Measurements from ENCODE around the gene PFKFB4.

PFKFB4 gene

GRCh38 chr3:48569400-48569799, 12.8 kb upstream of the PFKFB4 start:
- Histone ChIP-seq H3K27me3 (ENCODE audit: insufficient read depth, insufficient read length) (no peaks in the 10 kb centered on the region), H3K9ac (ENCODE audit: insufficient read length, low read depth) (no peak overlapping the region), H3K4me3 (ENCODE audit: insufficient read length, low read depth) (no peak overlapping the region), H3K36me3 (ENCODE audit: insufficient read depth, insufficient read length, low read length) (peaks cover 98% of the 10 kb centered on the region), H3K4me1 (ENCODE audit: insufficient read depth, insufficient read length) (peaks cover 4% of the 10 kb centered on the region), H3K9me3 (ENCODE audit: insufficient read depth, low read length) (no peaks in the 10 kb centered on the region)
- TF ChIP-seq ZNF274 (IDR thresholded peaks at IDR 0.05; ENCODE audit: low read depth, low read length) (no peak), YY1 (IDR thresholded peaks at IDR 0.05; ENCODE audit: insufficient read depth, insufficient read length) (no peak), SUZ12 (IDR thresholded peaks at IDR 0.05; ENCODE audit: extremely low read depth, insufficient read depth, insufficient read length) (no peak)
- no peak for DNase-seq (ENCODE audit: low read depth, low spot score)

GRCh38 chr3:48568476-48568875, 11.9 kb upstream of the PFKFB4 start:
- Histone ChIP-seq H3K36me3 (ENCODE audit: insufficient read depth, insufficient read length, low read length) (peaks cover 98% of the 10 kb centered on the region), H3K4me1 (ENCODE audit: insufficient read depth, insufficient read length) (peaks cover 11% of the 10 kb centered on the region), H3K9me3 (ENCODE audit: insufficient read depth, low read length) (no peaks in the 10 kb centered on the region)

GRCh38 chr3:48567500-48567899, 10.9 kb upstream of the PFKFB4 start:
- Histone ChIP-seq H3K4me1 (ENCODE audit: insufficient read depth, insufficient read length) (peaks cover 20% of the 10 kb centered on the region), H3K9ac (ENCODE audit: insufficient read length, low read depth) (no peak overlapping the region), H3K4me3 (ENCODE audit: insufficient read length, low read depth) (no peak overlapping the region), H3K36me3 (ENCODE audit: insufficient read depth, insufficient read length, low read length) (peaks cover 94% of the 10 kb centered on the region), H3K27me3 (ENCODE audit: insufficient read depth, insufficient read length) (no peaks in the 10 kb centered on the region), H3K9me3 (ENCODE audit: insufficient read depth, low read length) (no peaks in the 10 kb centered on the region)
- TF ChIP-seq ZNF274 (IDR thresholded peaks at IDR 0.05; ENCODE audit: low read depth, low read length) (no peak), YY1 (IDR thresholded peaks at IDR 0.05; ENCODE audit: insufficient read depth, insufficient read length) (no peak), SUZ12 (IDR thresholded peaks at IDR 0.05; ENCODE audit: extremely low read depth, insufficient read depth, insufficient read length) (no peak)
- no peak for DNase-seq (ENCODE audit: low read depth, low spot score)

More at GRCh38 chr3:48568476-48568875, 11.9 kb upstream of the PFKFB4 start:
- TF ChIP-seq SUZ12 (IDR thresholded peaks at IDR 0.05; ENCODE audit: extremely low read depth, insufficient read depth, insufficient read length) (no peak), ZNF274 (IDR thresholded peaks at IDR 0.05; ENCODE audit: low read depth, low read length) (no peak), YY1 (IDR thresholded peaks at IDR 0.05; ENCODE audit: insufficient read depth, insufficient read length) (no peak)
- Histone ChIP-seq H3K4me3 (ENCODE audit: insufficient read length, low read depth) (no peak overlapping the region), H3K27me3 (ENCODE audit: insufficient read depth, insufficient read length) (no peaks in the 10 kb centered on the region), H3K9ac (ENCODE audit: insufficient read length, low read depth) (no peak overlapping the region)
- no peak for DNase-seq (ENCODE audit: low read depth, low spot score)

- peaks cover 20% of the 10 kb centered on the region for H3K4me1 ChIP-seq (ENCODE audit: insufficient read depth, insufficient read length)
- DNase-seq (ENCODE audit: low read depth, low spot score): no peak
- TF ChIP-seq ZNF274 (IDR thresholded peaks at IDR 0.05; ENCODE audit: low read depth, low read length) (no peak), SUZ12 (IDR thresholded peaks at IDR 0.05; ENCODE audit: extremely low read depth, insufficient read depth, insufficient read length) (no peak), YY1 (IDR thresholded peaks at IDR 0.05; ENCODE audit: insufficient read depth, insufficient read length) (no peak)
- no peak overlapping the region for H3K9ac ChIP-seq (ENCODE audit: insufficient read length, low read depth)
- H3K27me3 ChIP-seq (ENCODE audit: insufficient read depth, insufficient read length): no peaks in the 10 kb centered on the region
- H3K36me3 ChIP-seq (ENCODE audit: insufficient read depth, insufficient read length, low read length): peaks cover 95% of the 10 kb centered on the region
- no peak overlapping the region for H3K4me3 ChIP-seq (ENCODE audit: insufficient read length, low read depth)
- no peaks in the 10 kb centered on the region for H3K9me3 ChIP-seq (ENCODE audit: insufficient read depth, low read length)
Measured at GRCh38 chr3:48567090-48567489, 10.5 kb upstream of the PFKFB4 start.

GRCh38 chr3:48566401-48566760, 9.8 kb upstream of the PFKFB4 start:
- Histone ChIP-seq H3K27me3 (ENCODE audit: insufficient read depth, insufficient read length) (no peaks in the 10 kb centered on the region), H3K9me3 (ENCODE audit: insufficient read depth, low read length) (no peaks in the 10 kb centered on the region), H3K9ac (ENCODE audit: insufficient read length, low read depth) (no peak overlapping the region), H3K4me3 (ENCODE audit: insufficient read length, low read depth) (no peak overlapping the region), H3K4me1 (ENCODE audit: insufficient read depth, insufficient read length) (peaks cover 20% of the 10 kb centered on the region), H3K36me3 (ENCODE audit: insufficient read depth, insufficient read length, low read length) (peaks cover 94% of the 10 kb centered on the region)
- TF ChIP-seq ZNF274 (IDR thresholded peaks at IDR 0.05; ENCODE audit: low read depth, low read length) (no peak), YY1 (IDR thresholded peaks at IDR 0.05; ENCODE audit: insufficient read depth, insufficient read length) (no peak), SUZ12 (IDR thresholded peaks at IDR 0.05; ENCODE audit: extremely low read depth, insufficient read depth, insufficient read length) (no peak)
- DNase-seq (ENCODE audit: low read depth, low spot score): no peak

GRCh38 chr3:48565591-48566400, 9.2 kb upstream of the PFKFB4 start:
- no peak for DNase-seq (ENCODE audit: low read depth, low spot score)
- peaks cover 24% of the 10 kb centered on the region for H3K4me1 ChIP-seq (ENCODE audit: insufficient read depth, insufficient read length)
- no peaks in the 10 kb centered on the region for H3K9me3 ChIP-seq (ENCODE audit: insufficient read depth, low read length)
- no peaks in the 10 kb centered on the region for H3K27me3 ChIP-seq (ENCODE audit: insufficient read depth, insufficient read length)
- H3K36me3 ChIP-seq (ENCODE audit: insufficient read depth, insufficient read length, low read length): peaks cover 88% of the 10 kb centered on the region
- no peak for TF ChIP-seq ZNF274 (IDR thresholded peaks at IDR 0.05; ENCODE audit: low read depth, low read length)
- TF ChIP-seq YY1 (IDR thresholded peaks at IDR 0.05; ENCODE audit: insufficient read depth, insufficient read length): no peak
- no peak for TF ChIP-seq SUZ12 (IDR thresholded peaks at IDR 0.05; ENCODE audit: extremely low read depth, insufficient read depth, insufficient read length)
- no peak overlapping the region for H3K9ac ChIP-seq (ENCODE audit: insufficient read length, low read depth)
- no peak overlapping the region for H3K4me3 ChIP-seq (ENCODE audit: insufficient read length, low read depth)

GRCh38 chr3:48565186-48565585, 8.6 kb upstream of the PFKFB4 start:
- no peak overlapping the region for H3K4me3 ChIP-seq (ENCODE audit: insufficient read length, low read depth)
- H3K36me3 ChIP-seq (ENCODE audit: insufficient read depth, insufficient read length, low read length): peaks cover 82% of the 10 kb centered on the region
- TF ChIP-seq ZNF274 (IDR thresholded peaks at IDR 0.05; ENCODE audit: low read depth, low read length): no peak
- no peak for TF ChIP-seq YY1 (IDR thresholded peaks at IDR 0.05; ENCODE audit: insufficient read depth, insufficient read length)
- TF ChIP-seq SUZ12 (IDR thresholded peaks at IDR 0.05; ENCODE audit: extremely low read depth, insufficient read depth, insufficient read length): no peak
- no peaks in the 10 kb centered on the region for H3K27me3 ChIP-seq (ENCODE audit: insufficient read depth, insufficient read length)
- DNase-seq (ENCODE audit: low read depth, low spot score): no peak
- no peaks in the 10 kb centered on the region for H3K9me3 ChIP-seq (ENCODE audit: insufficient read depth, low read length)
- H3K4me1 ChIP-seq (ENCODE audit: insufficient read depth, insufficient read length): peaks cover 30% of the 10 kb centered on the region
- no peak overlapping the region for H3K9ac ChIP-seq (ENCODE audit: insufficient read length, low read depth)

Data from NT2/D1 (cell line).